Common myeloid progenitor, CD34-positive (primary cell): ENCODE measurements around the gene RAD51B.

Experiments
- CTCF ChIA-PET: fragments of 350-600 bp; sonication (Branson Sonifier 250); formaldehyde crosslinking; loops from one replicate; lab custom pipeline; 2021; ENCODE audit warnings: antibody characterized with exemption; lab: Charles Lee
- POLR2A ChIA-PET: fragments of 350-600 bp; sonication (Branson Sonifier 250); formaldehyde crosslinking; loops from one replicate; lab custom pipeline; 2021; ENCODE audit warnings: antibody characterized with exemption; lab: Charles Lee
- DNase-seq, 3 donors: peaks; one replicate each; pipeline versions ENCODE4 v3.0.0 to v3.0.0-alpha.2; 2013
- H3K27ac ChIP-seq, 2 experiments: 1 replicate in 1 of 2; 2 replicates in 1 of 2; pipeline ENCODE4 v1.7.0; 2013; ENCODE audit warnings: inconsistent platforms in 2 of 2, low read length in 2 of 2, mild to moderate bottlenecking in 2 of 2, low read depth in 1 of 2, moderate library complexity in 1 of 2; ENCODE audit not compliant: severe bottlenecking in 2 of 2, insufficient read depth in 1 of 2, poor library complexity in 1 of 2
- H3K27me3 ChIP-seq, 5 experiments: replicated peaks in 2 of 5; 1 replicate in 3 of 5; 2 replicates in 2 of 5; pipeline versions ENCODE4 v1.6.1 to v1.7.0; 2013; ENCODE audit warnings: low read length in 4 of 5, mild to moderate bottlenecking in 2 of 5, moderate library complexity in 2 of 5, inconsistent platforms in 1 of 5; ENCODE audit not compliant: insufficient read depth in 5 of 5, control insufficient read depth in 4 of 5
- H3K36me3 ChIP-seq, 4 experiments: 1 replicate in 2 of 4; 2 replicates in 2 of 4; pipeline versions ENCODE4 v1.6.1 to v1.7.0; 2013; ENCODE audit warnings: low read length in 3 of 4, control low read depth in 1 of 4, mild to moderate bottlenecking in 1 of 4; ENCODE audit not compliant: control insufficient read depth in 4 of 4, insufficient read depth in 4 of 4
- H3K4me1 ChIP-seq, 4 experiments: 1 replicate in 3 of 4; 2 replicates in 1 of 4; pipeline versions ENCODE4 v1.6.1 to v1.7.1; 2013; ENCODE audit warnings: low read length in 3 of 4, mild to moderate bottlenecking in 3 of 4, control low read depth in 1 of 4, inconsistent platforms in 1 of 4, moderate library complexity in 1 of 4; ENCODE audit not compliant: control insufficient read depth in 4 of 4, insufficient read depth in 4 of 4; ENCODE audit errors: control extremely low read depth in 1 of 4
- H3K4me3 ChIP-seq, 7 experiments: 1 replicate in 4 of 7; 2 replicates in 3 of 7; pipeline versions ENCODE4 v1.5.1 to v1.7.0; 2013; ENCODE audit warnings: mild to moderate bottlenecking in 7 of 7, low read length in 6 of 7, moderate library complexity in 6 of 7, inconsistent platforms in 2 of 7, low read depth in 2 of 7, control low read depth in 1 of 7; ENCODE audit not compliant: insufficient read depth in 4 of 7, control insufficient read depth in 1 of 7; ENCODE audit errors: extremely low read depth in 1 of 7
- H3K9me3 ChIP-seq, 5 experiments: 1 replicate in 4 of 5; 2 replicates in 1 of 5; pipeline versions ENCODE4 v1.6.1 to v1.7.1; 2013; ENCODE audit warnings: low read length in 4 of 5, mild to moderate bottlenecking in 2 of 5, inconsistent platforms in 1 of 5, low read depth in 1 of 5, moderate library complexity in 1 of 5; ENCODE audit not compliant: control insufficient read depth in 4 of 5, insufficient read depth in 2 of 5; ENCODE audit errors: control extremely low read depth in 1 of 5
- WGBS: methylation state at CpG from one replicate; pipeline ENCODE4 v1.1.5; 2013; ENCODE audit not compliant: insufficient coverage; 5-methylcytosine and 5-hydroxymethylcytosine counted together

RAD51B gene

DNA sequence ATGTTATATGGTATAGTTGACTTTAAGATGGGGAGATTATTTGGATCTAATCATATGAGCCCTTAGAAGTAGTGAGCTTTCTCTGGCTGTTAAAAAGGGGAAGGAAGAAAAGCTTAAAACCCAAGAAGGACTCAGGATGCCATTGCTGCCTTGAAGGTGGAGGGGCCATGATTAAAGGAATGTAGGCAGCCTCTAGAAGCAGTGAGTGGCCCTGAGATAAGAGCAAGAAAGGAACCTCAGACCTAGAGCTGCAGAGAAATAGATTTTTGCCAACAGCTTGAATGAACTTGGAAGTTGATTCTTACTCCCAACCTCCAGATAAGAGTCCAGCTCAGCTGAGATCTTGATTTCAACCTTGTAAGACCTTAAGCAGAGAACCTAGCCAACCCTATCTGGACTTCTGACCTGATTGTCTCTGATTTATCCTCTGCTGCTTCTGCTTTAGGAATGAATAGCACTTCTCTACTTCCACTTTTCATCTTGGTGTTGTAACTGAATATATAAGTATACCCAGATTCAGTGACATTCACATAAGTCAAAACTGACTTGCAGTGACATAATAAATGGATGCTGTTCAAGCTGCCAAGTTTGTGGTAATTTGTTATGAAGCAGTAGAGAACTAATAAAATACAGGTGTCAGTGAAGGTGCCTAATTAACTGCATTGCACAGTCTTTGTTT is 33.5 kb downstream of the RAD51B start:
- peak; percentile 29 to 81 (median 70) for DNase-seq
- Histone ChIP-seq H3K36me3 (no peaks in the 10 kb centered on the region), H3K4me1 (peaks cover 17 to 47% (median 36%) of the 10 kb centered on the region in 4 experiments), H3K27ac (no peak overlapping the region), H3K9me3 (peaks cover 0 to 8% (median 0%) of the 10 kb centered on the region in 5 experiments), H3K27me3 (no peaks in the 10 kb centered on the region), H3K4me3 (peak overlapping the region in 2 of 7 experiments; percentile 3 to 33)
- CTCF ChIA-PET: interaction anchor here (1.2 to 1.9 kb wide), 3 partner anchors 25 to 30 kb away, joined by 3 to 6 read pairs (median 5); no protein-coding TSS in a partner anchor
- POLR2A ChIA-PET: no interaction called here

- Histone ChIP-seq H3K4me3 (peak overlapping the region in 2 of 7 experiments; percentile 3 to 33), H3K27me3 (no peaks in the 10 kb centered on the region), H3K4me1 (peaks cover 17 to 47% (median 36%) of the 10 kb centered on the region in 4 experiments), H3K9me3 (peaks cover 0 to 3% (median 0%) of the 10 kb centered on the region in 5 experiments), H3K27ac (no peak overlapping the region), H3K36me3 (no peaks in the 10 kb centered on the region)
- CTCF ChIA-PET: no interaction called here
- DNase-seq: peak; percentile 29 to 88 (median 81)
- WGBS: 0% methylated on average over 1 of the region's 3 CpGs
- POLR2A ChIA-PET: no interaction called here
These were observed 34.1 kb downstream of the RAD51B start for GRCh38 chr14:67853715-67854114.

- H3K4me3 ChIP-seq: no peak overlapping the region
- H3K27me3 ChIP-seq: no peaks in the 10 kb centered on the region
- ChIA-PET CTCF (interaction anchor here (0.6 to 2.3 kb wide), 4 partner anchors 19 to 1007 kb away, joined by 3 to 8 read pairs (median 3); no protein-coding TSS in a partner anchor), POLR2A (no interaction called here)
- H3K9me3 ChIP-seq: no peaks in the 10 kb centered on the region
- DNase-seq: no peak
- H3K4me1 ChIP-seq: peaks cover 14 to 28% (median 22%) of the 10 kb centered on the region in 4 experiments
- H3K27ac ChIP-seq: no peak overlapping the region
- whole genome bisulfite sequencing: 83% methylated on average over 1 of the region's 2 CpGs
- H3K36me3 ChIP-seq: no peaks in the 10 kb centered on the region
These were observed 37.2 kb downstream of the RAD51B start for GRCh38 chr14:67856827-67857226.

DNA sequence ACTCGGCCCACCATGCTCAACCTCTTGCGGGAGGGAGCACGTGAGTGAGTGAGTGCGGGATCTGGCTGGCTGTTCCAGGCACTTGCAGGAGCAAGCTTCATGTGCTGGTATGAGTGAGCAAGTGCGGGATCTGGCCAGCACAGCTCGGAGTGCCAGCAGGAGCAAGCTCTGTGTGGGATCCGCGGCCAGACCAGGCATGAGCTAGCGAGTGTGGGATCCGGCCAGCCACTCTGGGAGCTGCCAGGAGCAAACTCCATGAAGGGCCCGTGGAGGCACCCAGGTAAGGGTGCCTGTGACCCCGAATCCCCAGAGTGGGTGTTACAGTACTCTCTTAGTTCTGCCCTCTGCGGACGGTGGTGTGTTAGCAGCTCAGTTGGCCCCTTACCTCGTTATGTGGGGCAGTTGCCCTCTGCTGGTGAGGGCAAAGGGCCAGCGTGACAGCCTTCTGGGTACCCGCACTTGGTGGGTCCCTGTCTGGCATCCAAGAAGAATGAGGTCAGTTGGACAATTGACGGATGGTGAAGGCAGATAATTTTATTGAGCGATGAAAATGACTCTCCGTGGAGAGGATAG is 38.3 kb downstream of the RAD51B start:
- POLR2A ChIA-PET: no interaction called here
- WGBS: over 99% methylated on average over 20 of the region's 20 CpGs
- no peak for DNase-seq
- Histone ChIP-seq H3K4me3 (no peak overlapping the region), H3K27me3 (no peaks in the 10 kb centered on the region), H3K4me1 (peaks cover 5 to 17% (median 13%) of the 10 kb centered on the region in 4 experiments), H3K27ac (no peak overlapping the region), H3K36me3 (no peaks in the 10 kb centered on the region), H3K9me3 (no peaks in the 10 kb centered on the region)
- CTCF ChIA-PET: interaction anchor here (0.7 to 2.3 kb wide), 7 partner anchors 12 to 87 kb away, joined by 3 to 8 read pairs (median 3); no protein-coding TSS in a partner anchor

DNA sequence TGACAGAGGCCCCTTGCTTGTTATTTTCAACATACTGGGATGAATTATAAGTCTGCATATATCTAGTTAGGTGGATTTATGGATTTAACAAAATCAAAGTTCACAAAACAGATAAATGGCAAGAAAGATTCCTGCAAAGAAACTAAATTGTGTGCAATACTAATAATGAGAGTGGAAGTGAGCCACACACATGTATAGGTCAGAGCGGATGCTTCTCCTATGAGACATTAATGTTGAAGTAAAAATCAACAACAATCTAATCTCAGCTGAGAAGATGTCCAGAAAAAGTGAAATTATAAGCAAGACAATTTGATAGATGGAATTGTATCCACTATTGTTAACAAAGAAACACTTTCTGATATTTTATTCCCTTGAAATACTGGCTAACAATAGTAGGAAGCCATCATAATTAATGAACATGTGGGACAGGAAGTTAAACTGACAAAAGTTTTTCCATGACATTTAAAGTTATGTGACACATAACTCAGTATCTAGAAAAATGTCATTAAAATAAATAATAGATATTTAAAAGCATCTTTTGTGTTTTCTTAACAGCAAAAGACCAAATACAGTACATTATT is 39.7 kb downstream of the RAD51B start:
- no peak for DNase-seq
- WGBS: no CpG with 5 or more reads among the region's 1 CpG

GRCh38 chr14:67863223-67863622 is 43.6 kb downstream of the RAD51B start:
- Histone ChIP-seq H3K4me3 (no peak overlapping the region), H3K27ac (no peak overlapping the region), H3K27me3 (no peaks in the 10 kb centered on the region), H3K9me3 (peaks cover 0 to 4% (median 0%) of the 10 kb centered on the region in 5 experiments), H3K4me1 (no peaks in the 10 kb centered on the region), H3K36me3 (peaks cover 0 to 11% (median 6%) of the 10 kb centered on the region in 4 experiments)
- ChIA-PET CTCF (no interaction called here), POLR2A (no interaction called here)
- 100% methylated on average over 1 of the region's 2 CpGs for WGBS
- no peak for DNase-seq

More for the DNA sequence above, 39.7 kb downstream of the RAD51B start:
- ChIA-PET CTCF (interaction anchor here (1.1 to 1.4 kb wide), 2 partner anchors 24 kb away, joined by 5 to 6 read pairs; no protein-coding TSS in a partner anchor), POLR2A (no interaction called here)
- no peaks in the 10 kb centered on the region for H3K9me3 ChIP-seq
- H3K4me3 ChIP-seq: no peak overlapping the region
- no peak overlapping the region for H3K27ac ChIP-seq
- H3K4me1 ChIP-seq: peaks cover 0 to 3% (median 2%) of the 10 kb centered on the region in 4 experiments
- H3K36me3 ChIP-seq: no peaks in the 10 kb centered on the region
- H3K27me3 ChIP-seq: no peaks in the 10 kb centered on the region
